GM21526 (cell line): Measurements from ENCODE around the gene GATB.
A peak's percentile ranks its signal among the peaks of the same experiment; 100 is the strongest.

ENCODE experiments used
- ATAC-seq: cut with Tn5 transposase; IDR thresholded peaks from one replicate; pipeline ENCODE4 v1.9.1; 2021; ENCODE audit warnings: moderate library complexity; ENCODE audit not compliant: unreplicated experiment, low FRiP score

Gene GATB, protein sequence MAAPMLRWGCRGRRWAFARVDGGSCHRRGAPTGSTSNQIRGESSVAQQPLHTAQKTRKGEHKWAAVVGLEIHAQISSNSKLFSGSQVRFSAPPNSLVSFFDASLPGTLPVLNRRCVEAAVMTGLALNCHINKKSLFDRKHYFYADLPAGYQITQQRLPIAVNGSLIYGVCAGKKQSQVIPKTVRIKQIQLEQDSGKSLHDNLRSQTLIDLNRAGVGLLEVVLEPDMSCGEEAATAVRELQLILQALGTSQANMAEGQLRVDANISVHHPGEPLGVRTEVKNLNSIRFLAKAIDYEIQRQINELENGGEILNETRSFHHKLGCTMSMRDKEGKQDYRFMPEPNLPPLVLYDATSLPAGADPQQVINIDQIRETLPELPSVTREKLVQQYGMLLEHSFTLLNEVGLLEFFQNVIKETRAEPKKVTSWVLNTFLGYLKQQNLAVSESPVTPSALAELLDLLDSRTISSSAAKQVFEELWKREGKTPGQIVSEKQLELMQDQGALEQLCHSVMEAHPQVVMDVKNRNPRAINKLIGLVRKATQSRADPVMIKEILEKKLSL

GRCh38 chr4:151760712-151761661, at the start of gene GATB:
Gene GATB, minus strand, starts transcription at chr4:151761007. Its CDS starts 25 bp downstream, at chr4:151760982.
- peak; percentile 100 for ATAC-seq

DNA sequence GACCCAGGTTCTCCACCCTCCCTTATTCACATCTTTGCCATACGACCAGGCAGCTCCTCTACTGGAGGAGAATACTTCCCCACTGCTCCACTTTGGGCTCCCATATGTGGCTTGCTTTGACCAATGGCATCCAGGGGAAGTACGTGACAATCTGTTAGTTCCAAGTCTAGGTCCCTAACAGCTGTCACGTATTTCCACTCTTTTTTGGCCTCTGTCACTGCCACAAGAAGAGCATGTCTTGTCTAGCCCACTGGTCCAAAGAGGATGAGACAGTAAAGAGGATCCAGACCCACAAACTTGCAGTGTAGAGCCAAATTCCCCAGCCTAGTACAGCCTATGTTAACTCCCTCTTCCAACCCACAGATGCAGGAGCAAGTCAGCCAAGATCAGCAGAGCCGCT, 49.7 kb upstream of the GATB start:
- ATAC-seq, result no peak

DNA sequence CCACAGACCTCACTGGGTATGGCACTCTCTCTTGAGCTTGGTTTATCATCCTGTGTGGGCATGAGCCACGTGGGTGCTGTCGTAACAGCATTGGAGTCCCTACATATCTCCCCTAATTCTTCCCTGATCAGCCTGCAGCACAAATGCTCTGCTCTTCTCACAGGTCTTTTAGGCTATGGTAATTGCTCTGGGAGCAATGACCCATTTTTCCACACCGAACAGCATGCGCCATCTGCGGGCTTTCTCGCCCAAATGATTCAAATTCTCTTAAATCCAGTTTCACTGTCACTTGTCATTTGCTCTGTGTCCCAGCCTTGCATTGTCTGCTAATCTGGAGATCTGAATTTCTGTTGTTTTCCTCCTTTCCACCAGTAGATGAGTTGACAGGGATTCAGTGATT, 48.9 kb upstream of the GATB start:
- ATAC-seq, result no peak

DNA sequence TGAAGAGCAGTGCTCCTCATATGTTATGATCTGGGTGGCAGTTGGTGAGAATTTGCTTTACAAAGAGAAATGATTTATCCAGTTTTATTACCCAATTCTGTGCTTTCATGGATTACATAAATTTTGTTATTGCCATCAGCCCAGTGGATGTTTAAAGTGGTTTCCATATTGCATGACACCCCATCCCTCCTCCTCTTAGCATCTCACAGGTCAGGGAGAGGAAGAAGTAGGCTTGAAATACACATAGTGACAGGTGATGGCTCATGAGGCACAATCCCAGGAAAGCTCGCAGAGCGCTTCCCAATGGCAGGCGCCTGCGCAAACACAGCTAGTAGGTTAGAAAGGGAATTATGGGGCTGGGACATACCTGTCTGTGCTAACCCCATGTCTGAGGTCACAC, 47.7 kb upstream of the GATB start:
- no peak for ATAC-seq

DNA sequence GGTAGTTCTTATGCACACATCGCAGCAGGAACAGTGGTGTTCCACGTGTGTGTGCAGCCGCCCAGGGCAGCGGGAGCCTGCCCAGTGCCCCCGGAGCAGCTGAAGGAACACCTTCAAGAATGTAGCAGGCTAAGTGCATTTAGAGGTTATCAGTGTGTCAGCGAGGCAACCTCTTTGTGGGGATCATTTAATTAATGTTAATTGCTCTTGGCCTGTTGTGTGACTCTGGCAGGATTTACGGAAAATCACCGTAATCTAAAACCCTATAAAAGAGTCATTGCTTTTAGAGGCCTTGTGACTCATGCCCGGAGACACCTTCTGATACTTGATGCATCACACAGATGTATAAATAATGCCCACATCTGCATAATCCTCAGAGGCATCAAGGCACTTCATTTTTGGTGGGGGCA, 47.3 kb upstream of the GATB start:
- ATAC-seq, result no peak

GRCh38 chr4:151807220-151807619, 46.4 kb upstream of the GATB start:
- no peak for ATAC-seq

DNA sequence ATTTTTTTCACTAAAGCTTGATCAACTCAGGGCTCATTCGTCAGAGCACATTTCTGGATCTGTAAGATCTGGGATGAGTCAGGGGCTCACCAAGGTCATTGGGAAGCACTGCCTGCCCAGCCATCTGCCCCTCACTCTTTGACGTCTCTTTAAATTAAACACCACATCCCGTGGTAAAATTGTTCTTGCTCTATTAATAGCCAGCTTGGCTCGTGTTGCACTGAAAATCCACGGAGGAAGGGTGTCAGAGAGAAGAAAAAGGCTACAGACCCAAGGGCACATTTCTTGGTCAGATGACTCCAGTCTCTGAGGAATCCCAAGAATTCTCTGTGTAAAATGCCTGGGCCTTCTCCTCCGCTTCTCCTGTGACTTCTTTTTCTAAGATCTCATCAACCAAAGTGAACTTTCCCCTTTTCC, 45.7 kb upstream of the GATB start:
- ATAC-seq, result no peak

- ATAC-seq, result no peak
These were observed 44.0 kb upstream of the GATB start for GRCh38 chr4:151804821-151805220.

- ATAC-seq, result no peak
These were observed 43.4 kb upstream of the GATB start for GRCh38 chr4:151804086-151804630.

GRCh38 chr4:151803246-151803645, 42.4 kb upstream of the GATB start:
- ATAC-seq, result no peak

DNA sequence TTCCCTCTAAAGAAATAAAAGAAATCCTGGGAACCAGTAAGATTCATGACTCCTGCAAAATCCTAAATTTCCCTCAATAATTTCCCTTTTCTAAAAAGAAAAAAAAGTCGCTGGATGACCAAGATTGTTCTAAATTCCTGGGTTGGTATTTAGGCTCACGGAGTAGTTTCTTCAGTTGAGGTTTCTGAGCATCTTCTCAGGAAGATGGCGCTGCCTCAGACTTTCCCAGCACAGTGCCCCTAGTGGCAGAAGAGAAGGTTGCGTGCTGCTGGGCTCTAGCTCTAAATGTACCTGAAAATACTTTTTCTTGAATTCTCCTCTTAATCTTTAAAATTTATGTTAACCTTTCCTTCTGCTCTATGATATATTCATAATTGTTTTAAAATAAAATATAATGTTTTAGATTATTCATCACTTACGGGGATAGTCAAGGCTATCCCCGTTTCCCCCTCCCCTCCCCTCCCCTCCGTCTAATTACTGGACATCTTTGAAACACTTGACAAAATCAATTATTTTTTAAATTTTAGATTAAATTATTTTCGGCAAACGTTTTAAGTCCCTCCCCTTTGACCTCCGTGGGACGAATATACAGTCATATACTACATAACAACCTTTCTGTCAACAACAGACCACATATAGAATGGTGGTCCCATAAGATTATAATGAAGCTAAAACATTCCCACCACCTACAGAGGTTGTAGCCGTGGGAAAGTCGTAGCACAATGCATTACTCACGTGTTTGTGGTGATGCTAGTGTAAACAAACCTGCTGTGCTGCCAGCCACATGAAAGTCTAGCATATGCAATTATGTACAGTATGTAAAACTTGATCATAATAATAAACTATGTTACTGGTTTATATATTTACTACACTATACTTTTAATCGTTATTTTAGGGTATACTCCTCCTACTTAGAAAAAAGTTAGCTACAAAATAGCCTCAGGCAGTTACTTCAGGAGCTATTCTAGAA, 41.0 kb upstream of the GATB start:
- peak; percentile 62 for ATAC-seq

GRCh38 chr4:151799417-151800012, 38.7 kb upstream of the GATB start:
- no peak for ATAC-seq

- ATAC-seq, result peak; percentile 75
These were observed 38.0 kb upstream of the GATB start for GRCh38 chr4:151798678-151799416.

DNA sequence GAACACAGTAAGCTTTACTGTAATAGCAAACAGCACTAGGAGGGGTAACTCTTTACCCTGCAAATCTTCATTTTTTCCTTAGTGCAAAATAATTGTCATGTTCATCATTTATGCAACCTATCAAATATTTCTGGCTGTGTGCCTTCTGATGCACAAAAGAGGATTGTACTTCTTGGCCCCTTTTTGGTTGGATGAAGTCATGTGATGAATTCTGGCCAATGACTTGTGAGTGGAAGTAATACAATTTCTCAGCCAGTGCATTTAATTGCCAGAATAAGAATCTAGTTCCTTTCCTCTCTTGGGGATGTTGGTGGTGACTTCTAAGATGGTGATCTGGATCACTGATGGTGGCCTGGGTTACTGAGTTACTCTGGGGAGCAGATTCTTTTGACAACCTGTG, 37.0 kb upstream of the GATB start:
- no peak for ATAC-seq

- no peak for ATAC-seq
These were observed 36.3 kb upstream of the GATB start for GRCh38 chr4:151797131-151797530.

- ATAC-seq, result no peak
These were observed 35.3 kb upstream of the GATB start for GRCh38 chr4:151796106-151796505.

- ATAC-seq, result no peak
These were observed 32.2 kb upstream of the GATB start for GRCh38 chr4:151792995-151793394.

DNA sequence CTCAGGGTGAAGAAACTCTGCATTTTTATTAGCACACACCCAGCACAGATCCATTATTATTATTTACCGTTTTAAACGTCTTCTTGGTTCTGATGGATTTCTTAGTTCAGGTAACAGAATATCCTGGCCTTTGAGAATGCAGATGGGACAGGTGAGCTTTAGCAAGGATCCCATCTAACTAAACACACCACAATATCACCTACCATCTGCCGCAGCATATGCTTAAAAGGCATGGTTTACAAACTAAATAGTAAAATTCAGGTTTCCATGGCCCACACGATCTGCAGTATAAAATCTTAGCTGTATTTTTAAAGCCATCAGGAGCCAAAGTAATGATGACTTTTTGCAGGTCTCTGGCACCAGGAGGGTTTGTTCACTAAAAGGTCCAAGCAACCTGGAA, 31.7 kb upstream of the GATB start:
- no peak for ATAC-seq

GRCh38 chr4:151788021-151788420, 27.2 kb upstream of the GATB start:
- no peak for ATAC-seq
